Left lung (tissue), 10 donors: ENCODE measurements around the gene MAP4K3. TPM values are rescaled to one million over a fixed set of nuclear protein-coding genes. Genes with fewer than 3 reads are reported as not detected.

Experiments
- ATAC-seq: fragments of 200-7000 bp; cut with Tn5 transposase; one replicate; pipeline ENCODE4 v1.9.1; 2020; ENCODE audit warnings: moderate library complexity
- DNase-seq, 4 donors: peaks; one replicate each; pipeline ENCODE4 v3.0.0-alpha.2; 2013 to 2020
- H3K27ac ChIP-seq, 2 donors: fragments of 200-600 bp; sonication (generic) in 1 of 2; one replicate each; pipeline versions ENCODE4 v1.5.0 to v1.8.0; 2020 to 2021
- H3K27me3 ChIP-seq, 2 donors: fragments of 200-600 bp; sonication (generic) in 1 of 2; one replicate each; pipeline versions ENCODE4 v1.5.0 to v1.8.0; 2020 to 2021
- H3K36me3 ChIP-seq, 2 donors: fragments of 200-600 bp; sonication (generic) in 1 of 2; one replicate each; pipeline versions ENCODE4 v1.5.0 to v1.8.0; 2020 to 2021
- H3K4me1 ChIP-seq, 2 donors: fragments of 200-600 bp; one replicate each; pipeline ENCODE4 v1.8.0; 2021
- H3K4me3 ChIP-seq, 2 donors: fragments of 200-600 bp; sonication (generic) in 1 of 2; one replicate each; pipeline versions ENCODE4 v1.5.0 to v1.8.0; 2020 to 2021; ENCODE audit warnings: mild to moderate bottlenecking in 1 of 2
- H3K9me3 ChIP-seq, 2 donors: fragments of 200-600 bp; sonication (generic) in 1 of 2; one replicate each; pipeline versions ENCODE4 v1.5.0 to v1.8.0; 2020 to 2021
- intact Hi-C, 2 donors: fragments of 100-400 bp; cut with DNase I; formaldehyde crosslinking; loops; one replicate each; pipeline versions ENCODE4 v1.11.2 to v1.14.2; 2022
- polyA plus RNA-seq, 6 donors: library from polyadenylated mRNA; unstranded; fragments of 120-200 nt; gene quantifications; one replicate each; pipeline ENCODE4 v1.2.1, GENCODE V29; 2013; ENCODE audit not compliant: insufficient read length in 6 of 6
- total RNA-seq, 2 donors: library from RNA; stranded (reverse); fragmentation: NEBNext Ultra II Directional; extraction: Animal tissue kit (Norgen Biotek cat#: 25700); gene quantifications; one replicate each; pipeline ENCODE4 v1.2.1, GENCODE V29; 2021
- TF ChIP-seq, protein P1 (sequence below), 2 donors: fragments of 200-600 bp; sonication (generic) in 1 of 2; IDR thresholded peaks; one replicate each; pipeline versions ENCODE4 v1.5.0 to v1.8.0; 2021; ENCODE audit warnings: antibody characterized with exemption in 2 of 2
- donor health status: DM: no; HTN: yes; CAD: no.
- donor health status: DM: no; HTN: no; CAD: no.

Gene MAP4K3
- total and polyA plus RNA-seq, 8 donors = 26.0 to 74.5 (median 61.4) TPM

DNA sequence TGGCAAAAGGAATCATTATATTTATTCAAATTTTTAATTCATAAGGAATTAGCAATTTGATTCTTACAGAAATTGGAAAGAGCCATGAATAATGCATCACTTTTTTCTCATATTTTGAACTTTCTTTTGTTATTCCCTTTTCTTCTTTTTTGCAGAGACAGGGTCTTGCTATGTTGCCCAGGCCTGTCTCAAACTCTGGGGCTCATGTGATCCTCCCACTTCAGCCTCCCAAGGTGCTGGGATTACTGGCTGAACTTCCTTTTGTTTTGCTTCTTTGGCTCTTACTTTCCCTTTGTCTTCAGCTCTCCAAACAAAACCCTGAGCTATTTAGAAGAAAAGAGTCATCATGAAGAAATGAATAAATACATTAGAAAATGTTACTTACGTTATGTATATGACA, 224.1 kb downstream of the MAP4K3 start:
- Histone ChIP-seq H3K4me1 (no peaks in the 10 kb centered on the region), H3K4me3 (no peak overlapping the region), H3K27ac (no peak overlapping the region), H3K36me3 (no peaks in the 10 kb centered on the region), H3K27me3 (no peaks in the 10 kb centered on the region), H3K9me3 (no peaks in the 10 kb centered on the region)
- intact Hi-C loops = no loop called here
- TF ChIP-seq, protein P1, sequence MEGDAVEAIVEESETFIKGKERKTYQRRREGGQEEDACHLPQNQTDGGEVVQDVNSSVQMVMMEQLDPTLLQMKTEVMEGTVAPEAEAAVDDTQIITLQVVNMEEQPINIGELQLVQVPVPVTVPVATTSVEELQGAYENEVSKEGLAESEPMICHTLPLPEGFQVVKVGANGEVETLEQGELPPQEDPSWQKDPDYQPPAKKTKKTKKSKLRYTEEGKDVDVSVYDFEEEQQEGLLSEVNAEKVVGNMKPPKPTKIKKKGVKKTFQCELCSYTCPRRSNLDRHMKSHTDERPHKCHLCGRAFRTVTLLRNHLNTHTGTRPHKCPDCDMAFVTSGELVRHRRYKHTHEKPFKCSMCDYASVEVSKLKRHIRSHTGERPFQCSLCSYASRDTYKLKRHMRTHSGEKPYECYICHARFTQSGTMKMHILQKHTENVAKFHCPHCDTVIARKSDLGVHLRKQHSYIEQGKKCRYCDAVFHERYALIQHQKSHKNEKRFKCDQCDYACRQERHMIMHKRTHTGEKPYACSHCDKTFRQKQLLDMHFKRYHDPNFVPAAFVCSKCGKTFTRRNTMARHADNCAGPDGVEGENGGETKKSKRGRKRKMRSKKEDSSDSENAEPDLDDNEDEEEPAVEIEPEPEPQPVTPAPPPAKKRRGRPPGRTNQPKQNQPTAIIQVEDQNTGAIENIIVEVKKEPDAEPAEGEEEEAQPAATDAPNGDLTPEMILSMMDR (IDR thresholded peaks at IDR 0.05) = no peak
- ATAC-seq = no peak
- DNase-seq = no peak

DNA sequence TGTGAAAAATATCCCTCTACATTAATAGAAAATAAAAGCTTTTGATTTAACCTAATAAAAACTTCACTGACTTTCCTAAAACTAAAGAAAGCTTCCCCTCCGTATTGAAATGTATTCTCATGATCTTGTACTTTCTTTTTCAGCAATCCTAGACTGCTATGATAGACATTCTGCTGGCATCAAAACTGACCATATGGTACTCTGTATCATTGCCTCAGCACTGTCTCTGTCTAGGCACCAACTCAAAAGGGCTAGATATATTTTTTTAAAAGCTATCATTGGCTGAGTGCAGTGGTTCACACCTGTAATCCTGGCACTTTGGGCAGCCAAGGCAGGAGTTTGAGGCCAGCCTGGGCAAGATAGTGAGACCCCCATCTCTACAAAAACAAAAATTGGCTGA, 226.2 kb downstream of the MAP4K3 start:
- Histone ChIP-seq H3K4me1 (no peaks in the 10 kb centered on the region), H3K36me3 (no peaks in the 10 kb centered on the region), H3K4me3 (no peak overlapping the region), H3K9me3 (no peaks in the 10 kb centered on the region), H3K27ac (no peak overlapping the region), H3K27me3 (no peaks in the 10 kb centered on the region)
- ATAC-seq (no peak), DNase-seq (no peak)
- intact Hi-C loops = no loop called here
- TF ChIP-seq, protein P1 (IDR thresholded peaks at IDR 0.05) = no peak

DNA sequence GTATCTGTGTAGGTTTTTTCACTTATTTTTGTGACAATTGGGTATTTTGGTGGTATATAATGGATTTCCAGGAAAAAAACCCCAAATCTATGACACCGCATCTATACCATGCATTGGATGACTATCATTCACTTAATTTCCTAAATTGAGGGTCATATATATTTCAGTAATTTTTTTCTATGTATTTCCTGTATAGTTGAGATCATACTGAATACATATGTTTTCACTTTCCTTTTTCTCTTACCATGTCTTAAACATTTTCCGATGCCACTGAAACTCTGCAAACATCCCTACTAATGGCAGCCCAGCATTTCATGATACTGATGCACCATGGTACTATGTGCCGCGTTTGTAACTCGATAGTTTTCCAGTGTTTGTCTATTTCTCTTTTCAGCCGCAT, 233.7 kb downstream of the MAP4K3 start:
- intact Hi-C loops = no loop called here
- TF ChIP-seq, protein P1 (IDR thresholded peaks at IDR 0.05) = no peak
- Histone ChIP-seq H3K9me3 (no peaks in the 10 kb centered on the region), H3K4me1 (no peaks in the 10 kb centered on the region), H3K4me3 (no peak overlapping the region), H3K27me3 (no peaks in the 10 kb centered on the region), H3K36me3 (no peaks in the 10 kb centered on the region), H3K27ac (no peak overlapping the region)
- DNase-seq = no peak
- no peak for ATAC-seq

DNA sequence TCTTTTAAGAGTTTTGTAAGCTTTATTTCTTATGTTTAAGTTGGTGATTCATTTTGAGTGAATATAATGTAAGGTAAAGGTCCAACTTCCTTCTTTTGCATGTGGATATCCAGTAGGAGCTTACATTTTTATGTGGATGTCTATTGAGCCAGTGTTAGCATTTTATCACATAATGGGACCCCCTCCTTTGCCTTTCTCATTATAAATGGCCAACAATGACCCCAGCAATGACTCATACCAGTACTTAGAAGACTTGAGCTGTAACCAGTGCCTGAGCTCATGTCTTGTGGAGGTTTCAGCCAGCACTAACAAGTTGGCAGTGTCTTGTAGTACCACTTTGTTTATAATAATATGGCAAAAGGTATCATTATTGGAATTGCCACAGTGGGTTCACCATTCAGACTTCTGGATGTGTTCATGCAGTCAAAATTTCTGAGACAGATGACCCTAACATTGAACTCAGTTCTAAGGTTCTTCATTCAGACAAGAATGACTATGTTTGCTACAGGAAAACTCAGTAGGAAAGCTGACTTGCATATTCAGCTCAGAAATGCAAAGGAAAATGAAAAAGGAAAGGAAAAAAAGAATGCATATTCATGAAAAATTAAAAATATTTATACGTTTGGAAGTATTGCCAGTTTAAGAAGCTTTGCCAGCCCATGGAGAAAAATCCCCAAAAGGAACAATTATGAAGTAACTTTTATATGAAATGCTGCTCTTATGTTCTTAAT, 234.3 kb downstream of the MAP4K3 start:
- no peaks in the 10 kb centered on the region for H3K4me1 ChIP-seq
- no peak overlapping the region for H3K27ac ChIP-seq
- TF ChIP-seq, protein P1 (IDR thresholded peaks at IDR 0.05) = no peak
- no peaks in the 10 kb centered on the region for H3K9me3 ChIP-seq
- intact Hi-C loops = no loop called here
- H3K27me3 ChIP-seq = no peaks in the 10 kb centered on the region
- DNase-seq (no peak), ATAC-seq (no peak)
- no peaks in the 10 kb centered on the region for H3K36me3 ChIP-seq
- no peak overlapping the region for H3K4me3 ChIP-seq

Other genes starting within 250 kb of the MAP4K3 start
- gene CDKL4, start 193.3 kb downstream of the MAP4K3 start, total RNA-seq = under 1 TPM; 0.55 to 0.79 TPM
- 1 to 10 TPM in 5 of 6 donors, under 1 TPM in 1; 0.96 to 3.1 (median 1.2) TPM for gene CDKL4, start 193.3 kb downstream of the MAP4K3 start, polyA plus RNA-seq
- gene TMEM178A, start 228.6 kb upstream of the MAP4K3 start, total RNA-seq = 1 to 10 TPM; 1.4 to 1.5 TPM
- 10 to 100 TPM in 3 of 6 donors, 1 to 10 TPM in 3; 9.1 to 11.2 (median 10.3) TPM for gene TMEM178A, start 228.6 kb upstream of the MAP4K3 start, polyA plus RNA-seq